C4-2B (cell line): ENCODE results near the gene GPR42.

ENCODE experiments used
- H3K27ac ChIP-seq: fragments of 450-650 bp; 2 replicates; pipeline ENCODE4 v1.5.1; 2017
- CTCF ChIP-seq: fragments of 450-650 bp; conservative IDR thresholded peaks from 2 replicates; pipeline ENCODE4 v1.5.1; 2017; ENCODE audit warnings: mild to moderate bottlenecking
- ZFX ChIP-seq: fragments of 450-650 bp; IDR thresholded peaks from 2 replicates; pipeline ENCODE4 v1.6.1; 2017

The GPR42 gene

GRCh38 chr19:35340431-35340830, 30.4 kb upstream of the GPR42 start:
- TF ChIP-seq ZFX = no peak
- TF ChIP-seq CTCF = no peak
- no peak overlapping the region for H3K27ac ChIP-seq

GRCh38 chr19:35341006-35341405, 29.9 kb upstream of the GPR42 start:
- no peak for TF ChIP-seq CTCF
- no peak for TF ChIP-seq ZFX
- no peak overlapping the region for H3K27ac ChIP-seq

- H3K27ac ChIP-seq = no peak overlapping the region
- TF ChIP-seq ZFX = no peak
- TF ChIP-seq CTCF = no peak
These were observed 29.2 kb upstream of the GPR42 start for GRCh38 chr19:35341565-35342225.

- H3K27ac ChIP-seq = no peak overlapping the region
- no peak for TF ChIP-seq ZFX
- no peak for TF ChIP-seq CTCF
These were observed 28.4 kb upstream of the GPR42 start for GRCh38 chr19:35342430-35342829.

GRCh38 chr19:35344511-35345031, 26.3 kb upstream of the GPR42 start:
- TF ChIP-seq ZFX (no peak), CTCF (no peak)
- H3K27ac ChIP-seq = no peak overlapping the region

- TF ChIP-seq ZFX = no peak
- TF ChIP-seq CTCF = no peak
- H3K27ac ChIP-seq = no peak overlapping the region
These were observed 25.2 kb upstream of the GPR42 start for GRCh38 chr19:35345671-35346111.

- no peak overlapping the region for H3K27ac ChIP-seq
- TF ChIP-seq CTCF (no peak), ZFX (no peak)
These were observed 24.4 kb upstream of the GPR42 start for GRCh38 chr19:35346193-35347052.
